Stomach smooth muscle (tissue), 2 donors: ENCODE measurements around the gene HPGD.
"Not testable (repeated sequence)": the region's sequence is repeated elsewhere in the genome, so short reads cannot be mapped to it uniquely, and the experiment has no call there.

Experiments
- H3K27ac ChIP-seq: one replicate; pipeline ENCODE4 v1.7.0; 2013; ENCODE audit warnings: mild to moderate bottlenecking, low read length, inconsistent platforms
- H3K27me3 ChIP-seq, 2 donors: one replicate each; pipeline ENCODE4 v1.7.0; 2013; ENCODE audit warnings: low read length in 2 of 2; ENCODE audit not compliant: insufficient read depth in 2 of 2, control insufficient read depth in 1 of 2
- H3K36me3 ChIP-seq, 2 donors: one replicate each; pipeline ENCODE4 v1.7.0; 2013; ENCODE audit warnings: low read length in 2 of 2; ENCODE audit not compliant: control insufficient read depth in 2 of 2, insufficient read depth in 2 of 2
- H3K4me1 ChIP-seq: one replicate; pipeline ENCODE4 v1.7.0; 2013; ENCODE audit warnings: low read length; ENCODE audit not compliant: control insufficient read depth, insufficient read depth
- H3K4me3 ChIP-seq, 2 donors: one replicate each; pipeline ENCODE4 v1.7.0; 2013; ENCODE audit warnings: low read length in 2 of 2
- H3K9ac ChIP-seq, 2 donors: one replicate each; pipeline ENCODE4 v1.7.0; 2013; ENCODE audit warnings: low read length in 2 of 2, mild to moderate bottlenecking in 1 of 2
- H3K9me3 ChIP-seq, 2 donors: one replicate each; pipeline ENCODE4 v1.7.0; 2013; ENCODE audit warnings: low read length in 2 of 2; ENCODE audit not compliant: control insufficient read depth in 2 of 2
- donor health status: healthy.
- donor health status: Pancreatic carcinoma.

HPGD gene

DNA sequence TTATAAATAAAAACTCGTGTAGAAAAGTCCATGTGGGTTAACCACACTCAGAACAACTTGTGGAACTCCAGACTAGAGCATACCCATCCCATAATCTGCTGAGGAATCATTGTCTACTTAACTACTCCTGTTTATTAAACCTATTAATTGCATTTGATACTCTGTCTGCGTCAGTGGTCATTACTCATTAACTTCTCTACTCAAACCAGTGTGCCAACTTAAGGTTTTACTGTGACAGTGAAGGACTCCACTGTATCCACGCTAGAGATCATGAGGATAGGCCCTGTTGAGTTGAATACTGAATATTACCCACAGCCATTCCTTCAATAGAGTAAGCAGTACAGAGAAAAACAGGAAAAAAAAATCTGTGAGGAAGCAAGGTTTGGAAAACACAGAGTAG lies 17.3 kb downstream of the HPGD start:
- H3K4me1 ChIP-seq: no peaks in the 10 kb centered on the region
- H3K9me3 ChIP-seq: no peaks in the 10 kb centered on the region
- peaks cover 0 to 4% of the 10 kb centered on the region in 2 donors for H3K36me3 ChIP-seq
- H3K27me3 ChIP-seq: no peaks in the 10 kb centered on the region
- H3K27ac ChIP-seq: no peak overlapping the region
- H3K9ac ChIP-seq: no peak overlapping the region
- no peak overlapping the region for H3K4me3 ChIP-seq

DNA sequence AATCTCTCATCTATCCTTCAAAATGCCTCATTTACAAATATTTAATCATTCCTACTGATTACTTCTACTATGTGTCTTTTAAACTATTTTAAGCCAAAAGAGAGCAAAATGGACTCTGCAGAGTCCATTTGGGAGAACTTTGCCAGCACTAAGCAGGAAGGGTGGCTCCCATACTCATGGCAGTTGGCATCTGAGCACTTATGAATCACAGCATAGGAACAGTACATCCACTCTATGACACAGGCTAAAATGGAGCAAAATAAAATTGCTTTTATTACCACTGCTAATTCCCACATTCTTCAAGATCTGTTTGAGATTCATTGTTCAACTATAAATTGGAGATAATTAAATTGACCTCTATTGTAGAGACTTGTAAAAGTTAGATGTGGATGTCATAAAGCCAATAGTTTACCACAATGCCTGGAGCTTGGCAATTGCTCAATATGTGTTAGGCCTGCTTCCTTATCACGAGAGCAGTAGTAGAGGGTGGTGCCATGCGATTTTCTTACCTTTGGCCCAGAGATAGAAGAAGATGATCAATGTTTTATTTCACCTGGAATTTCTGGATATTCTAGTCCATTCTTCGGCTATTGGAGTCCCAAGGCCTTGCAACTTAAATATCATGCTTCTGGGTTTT lies 19.1 kb downstream of the HPGD start:
- no peak overlapping the region for H3K4me3 ChIP-seq

DNA sequence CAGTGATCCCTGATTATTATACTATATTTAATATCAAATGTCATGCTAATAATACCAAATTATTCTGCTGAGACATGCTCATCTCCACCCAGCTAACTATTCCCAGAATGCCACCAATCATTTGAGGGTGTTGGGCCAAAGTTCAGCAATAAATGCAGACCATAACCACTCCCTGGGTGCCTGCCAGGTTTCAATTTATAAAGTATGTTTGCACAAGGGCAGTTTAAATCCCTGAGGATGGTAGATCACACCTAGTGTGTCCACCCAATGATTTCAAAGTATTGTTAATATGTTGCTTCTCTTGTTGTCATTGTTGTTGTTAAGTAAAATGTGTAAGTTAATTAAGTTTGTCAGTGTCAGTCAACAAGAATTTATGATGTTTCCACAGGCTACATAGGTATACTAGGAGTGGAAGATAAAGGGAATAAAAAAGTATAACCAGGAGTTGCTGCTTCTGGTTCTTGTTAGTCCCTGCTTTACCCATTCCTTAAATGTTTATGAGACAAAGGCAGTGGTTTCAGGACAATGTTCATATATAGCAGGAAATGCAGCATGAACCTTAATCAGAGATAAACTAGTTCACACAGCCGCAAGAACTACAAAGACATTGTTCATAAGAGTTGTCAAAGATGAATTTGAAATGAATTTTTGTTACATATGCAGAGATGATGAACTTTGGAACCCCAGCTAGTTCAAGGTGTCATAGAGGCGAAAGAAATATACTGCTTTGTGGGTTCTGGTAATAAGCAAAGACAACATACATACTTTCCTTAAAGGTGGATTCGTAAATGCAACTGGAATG lies 25.5 kb downstream of the HPGD start:
- Histone ChIP-seq H3K9ac (no peak overlapping the region), H3K9me3 (no peaks in the 10 kb centered on the region), H3K4me1 (no peaks in the 10 kb centered on the region), H3K36me3 (peaks cover 5 to 8% of the 10 kb centered on the region in 2 donors), H3K27me3 (no peaks in the 10 kb centered on the region), H3K4me3 (no peak overlapping the region), H3K27ac (no peak overlapping the region)

More for the DNA sequence above, 19.1 kb downstream of the HPGD start:
- H3K36me3 ChIP-seq: peaks cover 0 to 7% of the 10 kb centered on the region in 2 donors
- H3K9ac ChIP-seq: no peak overlapping the region
- H3K4me1 ChIP-seq: no peaks in the 10 kb centered on the region
- H3K9me3 ChIP-seq: no peaks in the 10 kb centered on the region
- no peaks in the 10 kb centered on the region for H3K27me3 ChIP-seq
- no peak overlapping the region for H3K27ac ChIP-seq

DNA sequence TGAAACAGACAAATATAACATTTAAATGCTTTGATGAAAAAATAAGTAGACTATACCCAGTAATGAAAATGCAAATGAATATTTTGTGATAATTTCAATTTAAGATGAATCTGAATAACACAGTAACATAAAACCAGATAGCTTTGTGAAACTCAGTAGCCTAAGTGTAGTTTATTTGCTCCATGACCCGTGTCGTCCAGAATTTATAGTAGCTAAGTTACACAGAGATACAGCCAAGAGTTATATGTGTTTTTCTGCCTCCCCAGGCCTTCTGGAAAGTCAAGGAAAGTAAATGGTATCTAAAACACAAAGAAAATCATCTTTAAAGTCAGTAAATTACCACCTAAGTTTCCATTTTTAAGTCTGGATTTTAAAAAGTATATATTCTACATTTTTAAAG lies 26.7 kb downstream of the HPGD start:
- H3K27ac ChIP-seq: no peak overlapping the region
- peaks cover 5 to 8% of the 10 kb centered on the region in 2 donors for H3K36me3 ChIP-seq
- H3K9ac ChIP-seq: no peak overlapping the region
- no peak overlapping the region for H3K4me3 ChIP-seq
- no peaks in the 10 kb centered on the region for H3K9me3 ChIP-seq
- no peaks in the 10 kb centered on the region for H3K4me1 ChIP-seq
- H3K27me3 ChIP-seq: no peaks in the 10 kb centered on the region

DNA sequence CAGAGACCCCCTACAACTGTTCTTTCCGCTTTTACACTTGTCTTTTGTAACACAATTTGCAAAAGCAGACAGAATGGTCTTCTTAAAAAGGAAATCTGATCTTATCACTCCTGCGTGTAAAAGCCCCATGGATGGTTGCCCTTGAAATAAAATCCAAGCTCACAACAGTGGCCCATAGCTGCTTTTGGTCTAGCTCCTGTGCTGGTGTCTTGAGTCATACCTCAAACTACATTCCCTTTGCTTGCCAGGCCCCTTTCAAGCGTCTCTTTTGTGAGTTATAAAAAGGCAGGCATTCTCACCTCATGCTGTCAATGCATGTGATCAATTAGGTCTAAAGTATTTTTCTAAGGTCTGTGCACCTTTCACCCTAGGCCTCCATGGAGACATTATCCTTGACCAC lies 27.6 kb downstream of the HPGD start:
- no peaks in the 10 kb centered on the region for H3K4me1 ChIP-seq
- H3K27me3 ChIP-seq: no peaks in the 10 kb centered on the region
- H3K9ac ChIP-seq: no peak overlapping the region
- peaks cover 5 to 8% of the 10 kb centered on the region in 2 donors for H3K36me3 ChIP-seq
- no peaks in the 10 kb centered on the region for H3K9me3 ChIP-seq
- no peak overlapping the region for H3K27ac ChIP-seq
- no peak overlapping the region for H3K4me3 ChIP-seq

- Histone ChIP-seq H3K9me3 (no peaks in the 10 kb centered on the region), H3K4me3 (no peak overlapping the region), H3K27ac (no peak overlapping the region), H3K4me1 (no peaks in the 10 kb centered on the region), H3K36me3 (peaks cover 5% of the 10 kb centered on the region in 2 donors), H3K9ac (no peak overlapping the region), H3K27me3 (no peaks in the 10 kb centered on the region)
Observed at GRCh38 chr4:174494146-174494545, 28.1 kb downstream of the HPGD start.

DNA sequence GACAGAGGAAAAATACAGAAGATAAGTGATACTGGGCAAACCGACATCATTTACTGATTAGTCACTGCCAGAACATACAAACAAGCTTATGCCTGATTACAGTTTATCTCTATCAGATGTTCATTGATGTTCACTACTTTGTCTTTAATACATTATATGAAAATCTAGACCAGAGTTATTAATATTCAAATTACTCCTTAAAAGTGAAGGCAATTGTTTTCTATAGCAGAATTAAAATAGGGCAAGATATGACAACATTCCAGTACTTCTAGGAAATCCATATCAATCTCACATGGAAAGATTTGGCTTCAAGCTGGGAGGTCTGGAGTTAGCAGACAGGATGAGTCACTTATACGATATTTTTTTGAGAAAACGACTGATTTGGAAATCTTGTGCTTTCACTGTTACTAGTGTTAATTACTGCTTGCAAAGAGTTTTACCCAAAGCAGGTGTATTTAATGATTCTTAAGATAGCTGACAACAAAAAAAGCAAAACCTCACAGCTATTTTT lies 31.8 kb downstream of the HPGD start:
- H3K9me3 ChIP-seq: no peaks in the 10 kb centered on the region
- no peaks in the 10 kb centered on the region for H3K4me1 ChIP-seq
- peaks cover 5% of the 10 kb centered on the region in 2 donors for H3K36me3 ChIP-seq
- no peak overlapping the region for H3K4me3 ChIP-seq
- no peak overlapping the region for H3K27ac ChIP-seq
- no peak overlapping the region for H3K9ac ChIP-seq
- no peaks in the 10 kb centered on the region for H3K27me3 ChIP-seq

GRCh38 chr4:174488368-174488767 lies 33.9 kb downstream of the HPGD start:
- not testable (repeated sequence) for H3K4me3 ChIP-seq, H3K4me1 ChIP-seq, H3K9me3 ChIP-seq, H3K9ac ChIP-seq, H3K36me3 ChIP-seq, H3K27me3 ChIP-seq, H3K27ac ChIP-seq

- Histone ChIP-seq H3K27me3 (no peaks in the 10 kb centered on the region), H3K4me3 (no peak overlapping the region), H3K36me3 (no peaks in the 10 kb centered on the region), H3K4me1 (no peaks in the 10 kb centered on the region), H3K9ac (no peak overlapping the region), H3K9me3 (no peaks in the 10 kb centered on the region), H3K27ac (no peak overlapping the region)
Observed at GRCh38 chr4:174485025-174485424, 37.3 kb downstream of the HPGD start.

- Histone ChIP-seq H3K9ac (no peak overlapping the region), H3K36me3 (no peaks in the 10 kb centered on the region), H3K4me3 (no peak overlapping the region), H3K27ac (no peak overlapping the region), H3K9me3 (no peaks in the 10 kb centered on the region), H3K27me3 (no peaks in the 10 kb centered on the region), H3K4me1 (no peaks in the 10 kb centered on the region)
Observed at GRCh38 chr4:174483792-174484191, 38.5 kb downstream of the HPGD start.

GRCh38 chr4:174479140-174479539 lies 43.1 kb downstream of the HPGD start:
- Histone ChIP-seq H3K36me3 (no peaks in the 10 kb centered on the region), H3K9me3 (no peaks in the 10 kb centered on the region), H3K9ac (no peak overlapping the region), H3K4me1 (no peaks in the 10 kb centered on the region), H3K27ac (no peak overlapping the region), H3K4me3 (no peak overlapping the region), H3K27me3 (no peaks in the 10 kb centered on the region)
